ENCODE results near the gene ARHGDIA.

Gene ARHGDIA

DNA sequence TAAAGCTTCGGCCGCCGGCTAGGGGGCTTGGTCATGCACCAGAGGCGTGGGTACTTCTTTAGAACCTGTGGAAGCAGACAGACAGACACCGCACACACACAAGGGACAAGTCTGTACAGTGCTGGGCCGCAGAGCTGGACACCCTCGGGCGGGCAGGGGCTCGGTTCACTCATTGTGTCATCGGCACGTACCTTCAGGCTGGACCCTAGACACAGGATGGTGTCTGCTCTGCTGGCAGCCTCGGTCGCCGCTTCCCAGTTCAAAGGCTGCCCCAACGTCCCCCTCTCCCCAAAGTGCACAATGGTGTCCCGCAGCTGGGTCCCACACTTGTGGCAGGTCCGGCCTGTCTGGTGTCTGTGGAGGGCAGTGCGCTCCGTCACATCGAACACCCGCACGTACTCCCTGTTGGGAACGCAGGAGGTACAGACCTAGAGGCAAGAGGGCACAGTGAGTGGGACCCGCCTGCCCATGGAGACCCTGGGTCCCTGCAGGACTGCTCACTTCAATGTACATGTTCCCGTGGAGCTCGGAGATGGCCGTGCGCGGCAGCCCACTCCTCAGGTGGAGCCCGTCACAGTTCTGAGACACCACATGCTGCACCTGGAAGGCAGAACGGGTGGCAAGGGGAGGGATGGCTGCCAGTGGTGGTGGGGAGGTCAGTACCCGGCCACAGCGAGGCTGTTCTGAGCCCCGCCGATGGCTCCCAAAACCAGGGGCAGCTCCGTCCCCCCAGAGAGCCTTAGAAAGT lies 43.1 kb upstream of the ARHGDIA start:
- no peak overlapping the region for H3K4me3 ChIP-seq (ENCODE audit: control insufficient read depth, low read depth, low read length)
- DNase-seq (ENCODE audit: low read depth) = no peak
- TF ChIP-seq, protein P1, sequence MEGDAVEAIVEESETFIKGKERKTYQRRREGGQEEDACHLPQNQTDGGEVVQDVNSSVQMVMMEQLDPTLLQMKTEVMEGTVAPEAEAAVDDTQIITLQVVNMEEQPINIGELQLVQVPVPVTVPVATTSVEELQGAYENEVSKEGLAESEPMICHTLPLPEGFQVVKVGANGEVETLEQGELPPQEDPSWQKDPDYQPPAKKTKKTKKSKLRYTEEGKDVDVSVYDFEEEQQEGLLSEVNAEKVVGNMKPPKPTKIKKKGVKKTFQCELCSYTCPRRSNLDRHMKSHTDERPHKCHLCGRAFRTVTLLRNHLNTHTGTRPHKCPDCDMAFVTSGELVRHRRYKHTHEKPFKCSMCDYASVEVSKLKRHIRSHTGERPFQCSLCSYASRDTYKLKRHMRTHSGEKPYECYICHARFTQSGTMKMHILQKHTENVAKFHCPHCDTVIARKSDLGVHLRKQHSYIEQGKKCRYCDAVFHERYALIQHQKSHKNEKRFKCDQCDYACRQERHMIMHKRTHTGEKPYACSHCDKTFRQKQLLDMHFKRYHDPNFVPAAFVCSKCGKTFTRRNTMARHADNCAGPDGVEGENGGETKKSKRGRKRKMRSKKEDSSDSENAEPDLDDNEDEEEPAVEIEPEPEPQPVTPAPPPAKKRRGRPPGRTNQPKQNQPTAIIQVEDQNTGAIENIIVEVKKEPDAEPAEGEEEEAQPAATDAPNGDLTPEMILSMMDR (IDR thresholded peaks at IDR 0.05; ENCODE audit: control insufficient read depth, insufficient read depth, low read depth, low read length, missing control alignments) = no peak

GRCh38 chr17:81913394-81914102 lies 42.4 kb upstream of the ARHGDIA start:
- no peak for DNase-seq (ENCODE audit: low read depth)
- TF ChIP-seq, protein P1 (IDR thresholded peaks at IDR 0.05; ENCODE audit: control insufficient read depth, insufficient read depth, low read depth, low read length, missing control alignments) = no peak
- no peak overlapping the region for H3K4me3 ChIP-seq (ENCODE audit: control insufficient read depth, low read depth, low read length)

- TF ChIP-seq, protein P1 (IDR thresholded peaks at IDR 0.05; ENCODE audit: control insufficient read depth, insufficient read depth, low read depth, low read length, missing control alignments) = no peak
- DNase-seq (ENCODE audit: low read depth) = no peak
- no peak overlapping the region for H3K4me3 ChIP-seq (ENCODE audit: control insufficient read depth, low read depth, low read length)
These were observed 41.5 kb upstream of the ARHGDIA start for GRCh38 chr17:81912441-81913309.

DNA sequence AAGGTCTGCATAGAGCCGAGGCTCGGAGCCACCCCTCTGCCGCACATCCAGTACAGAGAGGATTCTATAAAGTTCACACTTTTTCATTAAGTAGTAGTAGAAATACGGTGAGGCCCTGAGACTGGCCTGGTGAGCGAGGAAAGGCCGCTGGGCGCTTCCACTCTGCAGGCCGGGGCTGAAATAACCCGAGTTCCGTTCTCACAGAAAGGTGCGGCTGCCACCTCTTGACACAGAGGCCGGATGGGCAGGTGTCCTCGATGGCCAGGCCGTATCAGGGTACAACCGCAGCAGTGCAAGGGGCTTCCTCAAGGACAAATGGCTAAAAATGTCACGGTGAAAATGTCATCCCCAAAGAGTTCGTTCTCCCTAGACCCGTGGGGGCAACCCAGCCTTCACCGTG lies 40.8 kb upstream of the ARHGDIA start:
- TF ChIP-seq, protein P1 (IDR thresholded peaks at IDR 0.05; ENCODE audit: control insufficient read depth, insufficient read depth, low read depth, low read length, missing control alignments) = no peak
- H3K4me3 ChIP-seq (ENCODE audit: control insufficient read depth, low read depth, low read length) = no peak overlapping the region
- no peak for DNase-seq (ENCODE audit: low read depth)

DNA sequence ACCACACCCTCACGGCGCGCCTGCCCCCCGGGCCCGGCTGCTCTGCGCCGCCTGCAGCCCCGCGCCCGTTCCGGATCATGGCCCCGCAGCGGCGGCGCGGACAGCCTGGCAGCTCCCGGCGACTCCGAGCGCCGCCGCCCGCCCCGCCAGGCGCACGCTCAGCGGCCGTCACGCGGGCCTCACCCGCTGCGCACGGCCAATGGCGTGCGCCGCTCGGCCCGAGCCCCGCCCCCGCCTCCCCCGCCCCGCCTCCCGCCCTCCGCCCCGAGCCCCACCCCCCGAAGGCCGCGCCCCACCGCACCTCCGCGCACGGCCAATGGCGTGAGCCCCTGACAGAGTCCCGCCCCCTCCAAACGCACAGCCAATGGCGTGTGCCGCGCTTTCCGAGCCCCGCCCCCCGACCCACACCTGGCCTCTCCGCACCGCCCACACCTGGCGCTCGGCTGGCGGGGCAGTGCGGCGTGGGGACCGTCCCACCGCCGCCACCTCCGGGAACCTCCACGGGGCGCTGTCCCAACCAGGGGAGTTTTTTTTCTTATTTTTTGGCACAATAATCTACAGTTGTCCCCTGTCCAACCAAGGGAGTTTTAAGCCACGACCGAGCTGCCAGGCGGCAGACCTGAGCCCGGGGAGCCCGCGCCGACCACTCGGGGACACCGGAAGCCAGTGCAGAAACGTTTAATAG lies 40.3 kb upstream of the ARHGDIA start, which contains the start of gene PCYT2:
PCYT2 (minus strand) TSS at position 123 of the 685 bp plus-strand sequence; CDS start at position 79, 44 bp downstream.
- TF ChIP-seq, protein P1 (IDR thresholded peaks at IDR 0.05; ENCODE audit: control insufficient read depth, insufficient read depth, low read depth, low read length, missing control alignments) = no peak
- peak; percentile 17 for DNase-seq (ENCODE audit: low read depth)
- peak within 1 kb of the TSS; percentile 87 for H3K4me3 ChIP-seq (ENCODE audit: control insufficient read depth, low read depth, low read length)

DNA sequence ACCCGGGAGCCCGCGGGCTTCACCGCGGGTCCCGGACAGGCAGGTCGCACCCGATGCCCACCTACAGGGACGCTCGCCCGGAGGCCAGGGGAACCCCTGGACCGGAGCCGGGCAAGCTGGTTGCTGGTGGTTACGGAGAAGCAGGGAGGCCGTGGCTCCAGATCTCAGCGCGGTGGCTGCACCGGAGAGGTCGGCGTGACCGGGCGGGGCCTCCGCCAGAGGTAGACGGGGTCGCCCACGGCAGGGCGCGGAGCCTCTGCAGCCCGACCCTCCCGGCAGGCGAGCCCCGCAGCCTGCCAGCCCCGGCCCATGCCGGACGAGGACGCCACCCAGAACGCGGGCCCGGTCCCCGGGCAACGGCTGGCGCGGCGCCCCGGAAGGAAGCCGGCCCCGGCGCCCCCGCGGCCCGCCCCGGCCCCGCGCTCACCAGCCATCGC lies 39.7 kb upstream of the ARHGDIA start:
- no peak for DNase-seq (ENCODE audit: low read depth)
- peak overlapping the region; percentile 87 for H3K4me3 ChIP-seq (ENCODE audit: control insufficient read depth, low read depth, low read length)
- TF ChIP-seq, protein P1 (IDR thresholded peaks at IDR 0.05; ENCODE audit: control insufficient read depth, insufficient read depth, low read depth, low read length, missing control alignments) = no peak

All from AG09309 (cell line).